Effector CD4-positive, alpha-beta T cell (primary cell): ENCODE measurements around the gene SHISAL1.

ENCODE experiments used
- DNase-seq: peaks from one replicate; pipeline ENCODE4 v3.0.0-alpha.2; 2020

The SHISAL1 gene

DNA sequence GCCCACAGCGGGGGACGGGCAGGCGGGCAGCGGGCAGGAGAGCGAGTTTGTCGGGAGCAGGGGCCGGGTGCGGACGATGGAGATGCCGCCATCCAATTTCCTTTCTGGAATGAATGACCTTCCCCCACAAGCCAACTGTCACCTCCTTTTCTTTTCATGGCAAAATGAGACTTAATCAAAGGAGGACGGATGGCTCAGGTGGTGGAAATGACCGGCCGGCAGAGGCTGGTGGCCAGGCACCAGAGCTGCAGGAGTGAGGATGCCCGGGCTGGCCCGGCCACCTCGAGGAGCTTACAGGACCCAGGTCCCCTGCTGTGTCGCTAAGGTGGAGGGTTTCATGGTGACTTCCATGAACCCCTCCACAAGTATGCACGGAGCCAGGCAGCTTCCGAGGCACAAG is 11.7 kb downstream of the SHISAL1 start:
- no peak for DNase-seq

DNA sequence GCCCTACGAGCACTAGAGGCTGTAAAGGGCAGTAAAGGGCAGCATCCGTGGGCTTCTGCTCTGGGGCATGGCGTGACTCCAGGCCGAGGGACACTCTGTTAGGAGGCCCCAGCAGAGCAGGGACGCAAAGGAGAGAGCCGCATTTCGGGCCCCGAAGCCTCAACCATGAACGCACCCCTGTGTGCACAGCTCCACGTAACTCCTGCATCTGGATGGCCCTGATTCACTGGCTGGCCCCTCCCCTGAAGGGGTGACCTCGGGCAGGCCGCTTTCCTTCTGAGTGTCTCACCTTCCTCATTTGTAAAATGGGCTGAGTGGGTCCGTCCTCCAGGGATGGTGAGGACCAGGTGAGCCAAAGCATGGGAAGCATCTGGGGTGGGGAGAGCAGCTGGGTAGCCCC is 13.6 kb downstream of the SHISAL1 start:
- no peak for DNase-seq

DNA sequence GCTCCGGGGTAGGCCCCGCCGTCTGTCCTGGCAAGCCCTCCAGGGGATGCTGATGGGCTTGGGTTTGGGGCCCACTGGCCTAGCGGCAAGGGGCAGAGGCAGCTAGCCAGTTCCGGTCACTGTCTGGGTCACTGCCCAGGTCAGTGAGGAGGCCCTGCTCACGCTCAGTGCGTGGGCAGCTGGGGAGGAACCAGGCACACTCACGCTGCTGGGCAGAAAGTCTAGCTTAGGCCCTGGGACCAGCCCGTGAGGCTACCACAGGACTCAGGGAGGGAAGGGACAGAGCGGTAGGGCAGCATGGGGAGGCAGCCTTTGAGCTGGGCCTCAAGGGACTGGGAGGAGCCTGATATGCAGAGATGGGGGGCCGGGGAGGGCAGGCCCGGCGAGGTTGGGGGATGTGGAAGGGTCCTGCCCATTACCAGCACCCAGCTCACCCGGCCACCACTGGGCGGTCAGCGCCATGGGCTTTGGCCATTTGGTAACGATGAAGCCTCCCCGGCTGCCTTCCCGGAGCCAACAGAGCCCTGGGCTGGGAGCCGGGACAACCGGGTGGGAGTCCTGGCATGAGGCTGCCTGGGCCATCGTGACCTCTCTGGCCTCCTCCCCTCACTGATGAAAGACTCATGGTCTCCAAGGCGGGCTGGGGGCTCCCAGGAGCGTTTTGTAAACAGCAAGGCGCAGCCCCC is 14.2 kb downstream of the SHISAL1 start:
- DNase-seq: no peak

DNA sequence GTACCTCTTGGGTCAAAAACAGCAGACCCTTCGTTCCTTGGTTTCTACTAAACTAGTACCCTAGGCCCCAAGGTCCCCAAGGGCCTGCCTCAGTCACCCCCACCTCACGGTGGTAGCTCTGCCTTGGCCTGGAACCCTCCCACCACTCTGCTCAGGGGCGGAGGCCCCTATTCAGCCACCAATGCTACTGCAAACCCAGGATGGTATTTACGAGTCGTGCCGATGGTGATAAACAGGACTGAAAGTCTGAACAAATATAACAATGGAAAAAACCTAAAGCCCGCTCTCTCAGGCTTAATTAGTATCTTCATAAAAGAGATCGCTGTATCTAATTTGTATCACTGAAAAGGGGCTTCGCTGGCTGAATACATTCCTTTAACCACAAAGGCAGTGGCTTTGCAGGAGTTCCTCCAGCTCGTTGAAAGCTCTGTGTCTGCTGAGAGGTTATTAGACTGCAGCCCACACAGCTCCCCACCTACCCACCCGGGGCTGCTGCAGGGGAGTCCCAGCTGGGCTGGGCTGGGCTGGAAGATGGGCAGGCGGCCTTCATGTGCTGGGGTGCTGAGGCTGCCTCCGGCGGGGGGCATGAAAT is 15.2 kb downstream of the SHISAL1 start:
- no peak for DNase-seq

DNA sequence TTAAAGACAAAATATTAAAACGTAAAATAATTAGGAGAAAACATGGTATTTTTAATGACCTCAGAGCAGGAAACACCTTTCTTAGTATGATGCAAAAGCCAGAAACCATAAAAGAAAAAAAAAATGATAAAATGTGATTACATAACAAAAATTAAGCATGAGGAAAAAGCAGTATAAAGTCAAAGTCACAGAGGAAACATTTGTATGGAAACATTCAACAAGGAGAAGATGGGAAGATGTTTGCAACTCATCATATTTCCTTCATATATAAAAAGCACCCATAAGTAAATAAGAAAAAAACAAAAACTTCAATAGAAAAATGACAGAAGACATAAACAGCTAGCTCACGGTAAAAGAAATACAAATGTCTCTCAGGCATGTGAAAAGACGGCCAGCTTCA is 17.3 kb downstream of the SHISAL1 start:
- no peak for DNase-seq

DNA sequence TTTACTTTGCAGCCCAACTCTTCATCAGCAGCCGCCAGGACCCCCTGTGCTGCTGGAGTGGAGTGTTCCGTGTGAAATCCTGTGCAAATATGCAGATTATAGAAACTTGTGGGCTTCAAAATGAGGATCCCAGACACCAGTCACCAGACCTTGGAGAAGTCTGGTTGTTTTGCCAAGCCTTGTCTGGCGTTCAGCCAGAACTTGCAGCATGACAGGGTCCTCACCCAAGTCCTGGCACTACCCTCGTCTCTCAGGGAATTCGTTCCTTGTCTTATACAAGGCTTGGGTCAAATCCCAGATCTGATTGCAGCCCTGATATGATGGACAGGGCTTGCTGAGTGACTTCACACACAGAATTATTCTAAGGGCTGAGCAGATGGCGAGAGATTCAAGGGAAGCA is 18.9 kb downstream of the SHISAL1 start:
- no peak for DNase-seq

DNA sequence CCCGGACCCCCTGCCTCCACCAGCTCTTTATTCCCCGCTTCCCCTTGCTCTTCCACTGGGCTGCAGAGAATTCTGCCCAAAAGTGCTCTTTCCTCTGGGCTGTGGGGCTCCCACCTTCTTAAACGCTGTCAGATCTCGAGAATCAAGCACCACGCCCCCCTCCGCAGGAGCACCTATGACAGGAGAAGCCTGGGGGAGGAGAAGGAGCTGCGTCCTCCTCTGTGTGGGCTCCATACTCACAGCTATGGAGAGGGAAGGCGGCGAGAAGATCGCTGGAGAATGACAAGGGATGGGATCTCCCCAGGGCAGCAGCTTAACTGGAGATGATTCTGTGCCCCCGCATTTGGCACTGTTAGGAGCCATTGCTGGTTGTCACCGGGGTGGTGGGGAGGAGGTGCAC is 19.7 kb downstream of the SHISAL1 start:
- no peak for DNase-seq

DNA sequence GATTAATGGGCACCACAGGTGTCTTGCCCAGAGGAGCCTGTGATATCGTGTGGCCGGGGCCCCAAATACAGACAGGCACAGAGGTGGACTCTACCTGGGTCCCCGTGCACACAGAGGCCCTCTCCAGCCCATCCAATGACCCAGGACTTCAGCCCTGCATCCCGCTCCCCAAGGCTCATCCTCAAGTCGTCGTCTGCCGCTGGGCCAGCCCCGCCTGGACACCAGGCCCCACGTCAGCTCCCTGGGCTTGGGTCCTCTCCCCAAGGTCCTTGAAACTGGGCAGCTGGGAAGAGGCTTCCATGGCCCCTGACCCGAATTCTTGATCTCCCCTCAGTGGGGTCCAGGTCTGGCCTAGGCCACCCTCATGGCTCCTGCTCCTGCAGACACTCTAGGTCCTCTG is 20.2 kb downstream of the SHISAL1 start:
- DNase-seq: no peak

DNA sequence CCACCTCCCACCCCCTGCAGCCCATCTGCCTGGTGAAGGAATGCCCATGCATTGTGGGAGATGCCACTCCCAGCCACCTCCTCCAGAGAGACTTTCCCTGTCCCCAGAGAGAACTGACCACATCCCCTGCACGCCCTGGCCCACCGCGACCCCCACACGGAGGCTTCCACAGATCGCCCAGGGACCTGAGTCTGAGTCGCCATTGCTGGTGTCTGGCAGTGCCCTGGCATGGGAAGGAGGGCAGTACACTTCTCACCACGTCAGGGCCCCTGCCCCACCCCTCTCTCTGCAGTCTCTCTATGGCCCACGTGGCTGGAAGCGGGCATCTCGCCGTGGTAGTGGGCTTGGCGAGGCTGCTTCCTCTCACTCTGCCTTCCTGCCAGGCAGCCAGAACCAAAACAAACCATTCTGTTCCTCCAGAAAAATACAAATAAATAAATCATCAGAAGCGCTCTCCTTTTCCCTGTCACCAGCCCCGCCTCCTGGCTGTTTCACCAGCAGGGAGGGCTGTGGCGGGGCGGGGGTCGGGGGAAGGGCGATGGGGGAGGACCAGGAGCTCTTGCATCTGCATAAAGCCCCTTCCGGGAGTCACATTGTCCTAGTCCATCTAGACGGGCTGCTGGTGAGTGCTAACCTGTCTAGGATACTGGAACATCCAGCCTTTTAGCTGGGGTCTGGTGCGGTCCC is 20.9 kb downstream of the SHISAL1 start:
- no peak for DNase-seq

DNA sequence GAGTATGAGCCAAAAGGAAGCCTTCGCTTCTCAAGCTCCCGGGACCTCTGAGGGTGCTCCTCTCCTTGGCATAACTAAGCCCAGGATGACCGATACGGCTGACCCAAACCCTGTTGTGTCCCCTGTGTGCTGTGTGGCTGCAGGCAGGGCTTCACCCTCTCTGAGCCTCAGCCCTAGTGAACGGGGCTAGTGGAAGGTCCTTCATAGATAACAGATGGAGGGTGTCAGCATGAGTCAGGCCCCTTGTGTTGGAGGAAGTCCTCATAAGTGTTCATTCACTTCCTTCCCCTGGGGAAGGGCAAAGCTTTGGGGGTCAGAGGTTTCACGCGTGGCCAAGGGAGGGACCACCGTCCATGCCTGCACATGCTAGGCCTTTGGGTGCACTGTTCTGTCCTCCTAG is 21.5 kb downstream of the SHISAL1 start:
- DNase-seq: no peak

DNA sequence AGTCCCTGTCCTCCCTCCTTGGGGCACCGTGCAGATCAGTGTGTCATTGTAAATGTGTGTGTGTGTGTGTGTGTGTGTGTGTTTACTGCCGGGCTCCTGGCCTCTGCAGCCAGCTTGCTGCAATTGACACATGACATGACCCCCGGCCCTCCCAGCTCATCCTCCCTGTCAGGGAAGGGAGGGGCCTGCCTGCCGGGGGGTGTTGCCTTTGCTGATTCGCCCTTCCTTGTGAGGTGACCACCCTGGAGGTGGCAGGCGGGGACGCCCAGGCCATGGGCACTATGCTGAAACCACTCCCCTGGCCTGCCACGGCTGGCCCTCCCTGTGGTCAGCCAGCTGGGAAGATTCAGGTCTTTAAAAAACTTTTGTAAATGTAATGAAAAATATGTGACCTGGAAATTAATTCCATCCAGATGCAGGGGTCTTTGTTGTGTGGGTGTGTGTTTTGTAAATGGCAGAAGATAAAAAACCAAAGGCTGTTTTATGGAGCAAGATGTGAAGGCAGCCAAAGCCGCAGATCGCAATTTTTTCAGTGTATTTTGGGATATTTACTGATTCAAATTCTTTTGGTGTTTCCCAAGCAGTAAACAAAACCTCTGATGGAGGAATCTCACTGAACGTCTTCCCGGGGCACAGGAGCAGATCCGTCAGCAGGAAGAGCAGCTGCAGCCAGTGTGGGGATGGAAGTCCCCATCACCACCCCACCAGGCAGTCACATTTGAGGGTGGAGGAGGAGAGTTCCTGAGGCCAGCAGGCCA is 23.2 kb downstream of the SHISAL1 start:
- no peak for DNase-seq

DNA sequence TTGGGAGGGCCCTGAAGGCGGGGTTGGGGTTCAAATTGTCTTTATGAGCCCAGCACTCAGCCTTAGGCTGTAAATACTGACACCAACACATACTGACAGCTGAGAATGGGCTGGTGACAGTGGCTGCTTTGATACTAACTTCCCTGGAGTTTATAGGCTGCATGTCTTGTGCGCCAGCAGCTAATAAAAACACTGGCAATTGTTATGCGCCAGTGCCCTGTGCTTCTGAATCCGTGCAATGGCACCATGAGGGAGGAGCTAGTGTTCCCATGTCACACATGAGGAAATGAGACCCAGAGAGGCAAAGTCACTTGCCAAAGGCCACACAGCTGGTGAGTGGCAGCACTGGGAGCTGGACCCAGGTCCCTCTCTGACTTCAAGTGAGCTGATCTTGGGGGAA is 23.8 kb downstream of the SHISAL1 start:
- DNase-seq: no peak

DNA sequence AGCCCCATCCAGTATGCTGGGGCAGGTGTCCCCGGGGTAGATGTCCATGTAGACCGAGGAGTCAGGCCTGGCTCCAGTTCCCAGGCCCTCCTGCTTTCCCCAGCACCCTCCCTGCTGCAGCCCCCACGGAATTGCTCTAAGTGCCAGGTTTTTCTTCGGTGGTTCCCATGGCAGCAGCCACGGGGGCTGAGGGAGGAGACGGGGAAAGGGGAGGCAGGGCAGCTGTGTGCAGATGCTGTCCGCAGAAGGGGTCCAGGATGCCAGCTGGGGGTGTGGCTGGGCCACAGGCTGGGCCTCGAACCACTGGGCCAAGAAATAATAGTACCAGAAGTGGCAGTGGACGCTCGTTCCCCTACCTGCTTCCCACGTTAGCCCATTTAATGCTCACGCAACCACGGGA is 25.0 kb downstream of the SHISAL1 start:
- DNase-seq: no peak

DNA sequence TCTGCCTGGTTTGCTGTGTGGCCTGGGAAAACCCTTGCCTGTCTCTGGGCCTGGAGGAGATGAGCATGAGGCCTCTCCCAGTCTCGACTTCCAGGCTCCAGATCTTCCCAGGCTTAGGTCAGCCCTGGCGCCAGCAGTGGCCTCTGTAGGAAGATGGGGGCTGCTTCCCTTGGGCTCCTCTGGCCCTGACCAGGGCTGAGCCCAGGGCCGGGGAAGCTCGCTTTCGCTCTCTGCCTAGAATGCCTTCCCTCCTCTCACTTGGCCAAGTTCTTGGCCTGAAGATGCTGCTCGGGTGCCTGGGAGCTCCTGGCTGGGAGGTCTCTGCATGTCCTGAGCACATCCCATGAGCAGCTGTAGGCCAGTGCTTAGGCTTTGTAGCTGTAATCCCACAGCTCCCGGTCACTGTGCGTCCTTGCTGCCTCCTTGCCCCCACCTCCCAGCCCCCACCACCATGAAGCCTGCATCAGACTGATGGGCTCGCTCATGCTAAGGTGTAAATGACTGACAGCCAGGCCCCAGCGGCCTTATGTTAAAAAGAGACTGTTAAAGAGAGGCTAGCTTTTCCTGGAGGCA is 25.5 kb downstream of the SHISAL1 start:
- no peak for DNase-seq

DNA sequence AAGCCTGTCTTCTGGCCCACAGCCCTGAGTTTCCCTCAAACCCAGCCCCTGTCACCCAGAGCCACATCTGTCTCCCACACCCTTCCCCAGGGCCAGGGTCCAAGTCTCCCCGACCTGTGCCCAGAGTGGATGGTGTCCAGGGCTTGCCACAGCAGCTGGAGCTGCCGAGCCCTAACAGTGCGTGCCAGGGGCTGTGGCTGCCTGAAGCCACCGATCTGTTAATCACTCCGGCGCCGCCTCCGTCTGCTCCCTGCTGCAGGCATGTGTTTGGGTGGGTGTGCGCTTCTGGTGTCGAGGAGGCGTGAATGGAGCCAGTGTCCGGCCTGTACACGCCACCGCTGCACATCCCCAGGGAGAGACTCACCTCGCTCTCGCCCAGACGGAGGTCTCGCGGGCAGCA is 26.1 kb downstream of the SHISAL1 start:
- no peak for DNase-seq

DNA sequence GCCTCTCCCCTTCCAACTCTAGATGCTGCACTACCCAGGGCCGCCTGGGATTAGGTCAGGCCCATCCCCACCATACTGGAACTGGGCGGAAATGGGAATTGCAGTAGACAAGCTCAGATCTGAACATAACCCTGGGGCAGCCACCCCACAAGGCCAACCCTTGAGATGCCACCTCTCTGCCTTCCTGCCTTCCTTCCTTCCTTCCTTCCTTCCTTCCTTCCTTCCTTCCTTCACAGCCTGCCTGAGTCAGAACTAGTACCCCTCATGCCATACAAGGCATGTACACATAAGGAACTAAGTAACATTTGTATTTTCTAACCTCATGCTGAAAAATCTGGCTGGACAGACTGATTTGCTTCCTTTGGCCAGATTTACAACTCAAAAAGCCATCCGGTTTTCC is 28.0 kb downstream of the SHISAL1 start:
- DNase-seq: no peak

DNA sequence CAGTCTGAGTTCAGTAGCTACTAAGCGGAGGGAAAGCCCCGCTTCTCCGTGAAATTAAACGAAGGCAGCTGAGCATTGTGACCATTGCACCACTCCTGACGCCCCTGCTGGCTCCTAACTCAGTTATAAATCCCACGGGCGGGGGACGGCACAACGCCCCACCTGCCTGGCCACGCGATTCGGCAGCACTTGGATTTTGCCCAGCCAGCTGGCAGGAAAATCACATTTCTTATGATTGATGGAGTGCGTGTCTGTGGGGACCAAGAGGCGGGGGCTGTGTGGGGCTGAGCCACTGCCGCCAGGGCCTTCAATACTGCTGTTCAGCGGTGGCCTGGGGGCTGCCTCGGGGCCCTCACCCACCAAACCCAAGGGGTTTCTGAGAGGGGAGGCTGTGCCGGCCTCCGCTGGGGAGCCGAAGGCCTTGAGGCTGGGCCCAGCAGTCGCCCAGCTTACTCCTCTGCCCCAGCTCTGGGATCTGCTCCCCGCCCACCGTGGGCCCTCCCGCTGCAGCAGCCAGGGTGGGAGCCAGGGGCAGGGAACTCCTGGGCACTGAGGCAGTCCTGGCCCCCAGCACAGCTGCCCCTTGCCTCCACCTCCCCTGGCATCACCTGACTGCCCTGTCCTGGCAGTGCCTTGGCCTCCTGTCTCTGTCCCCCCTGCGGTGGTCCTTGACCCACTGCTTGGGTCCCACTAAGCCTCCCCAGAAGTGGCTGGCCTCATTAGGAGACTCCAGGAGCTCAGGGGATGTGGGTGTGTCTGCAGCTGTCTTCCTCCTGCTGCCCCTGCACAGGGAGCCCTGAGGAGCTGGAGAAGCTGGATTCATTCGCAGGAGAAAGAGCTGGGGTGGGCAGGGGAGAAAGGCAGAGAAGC is 30.7 kb downstream of the SHISAL1 start:
- DNase-seq: no peak

DNA sequence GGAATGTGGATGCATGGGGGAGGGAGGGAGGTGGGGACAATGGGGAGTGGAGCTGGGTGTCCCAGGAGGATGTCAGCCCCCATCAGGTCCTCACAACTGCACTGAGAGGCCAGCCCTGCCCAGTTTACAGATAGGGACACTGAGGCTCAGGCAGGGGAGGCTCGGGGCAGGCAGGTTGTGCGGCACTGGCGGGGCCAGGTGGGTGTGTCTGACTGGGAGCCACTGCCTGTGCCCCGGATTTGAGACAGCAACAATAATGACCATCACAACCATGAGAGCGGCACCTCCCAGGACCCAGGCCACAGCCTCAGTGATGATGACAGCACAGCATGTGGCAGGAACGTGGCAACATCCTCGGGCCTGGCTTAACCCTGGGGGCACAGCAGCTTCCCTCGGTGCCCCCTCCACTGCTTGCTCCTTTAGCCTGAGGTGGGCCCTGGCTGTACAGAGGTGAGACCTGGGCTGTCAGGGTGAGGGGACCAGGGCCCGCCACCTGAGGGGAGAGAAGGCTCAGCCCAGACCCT is 32.0 kb downstream of the SHISAL1 start:
- no peak for DNase-seq

DNA sequence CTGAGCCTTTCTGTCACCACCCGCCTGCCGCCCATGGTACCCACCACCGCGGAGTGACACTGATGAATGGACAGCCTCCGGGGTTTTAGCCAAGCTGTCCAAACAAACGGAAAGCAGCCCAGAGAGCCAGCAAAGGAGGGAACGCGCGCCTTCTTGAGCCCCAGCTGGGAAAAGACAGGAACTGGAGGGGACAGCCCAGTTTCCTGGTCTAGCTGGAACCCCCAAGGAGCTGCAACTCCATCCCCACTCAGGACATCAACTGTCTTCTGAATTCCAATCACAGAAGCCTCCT is 33.7 kb downstream of the SHISAL1 start:
- DNase-seq: no peak

DNA sequence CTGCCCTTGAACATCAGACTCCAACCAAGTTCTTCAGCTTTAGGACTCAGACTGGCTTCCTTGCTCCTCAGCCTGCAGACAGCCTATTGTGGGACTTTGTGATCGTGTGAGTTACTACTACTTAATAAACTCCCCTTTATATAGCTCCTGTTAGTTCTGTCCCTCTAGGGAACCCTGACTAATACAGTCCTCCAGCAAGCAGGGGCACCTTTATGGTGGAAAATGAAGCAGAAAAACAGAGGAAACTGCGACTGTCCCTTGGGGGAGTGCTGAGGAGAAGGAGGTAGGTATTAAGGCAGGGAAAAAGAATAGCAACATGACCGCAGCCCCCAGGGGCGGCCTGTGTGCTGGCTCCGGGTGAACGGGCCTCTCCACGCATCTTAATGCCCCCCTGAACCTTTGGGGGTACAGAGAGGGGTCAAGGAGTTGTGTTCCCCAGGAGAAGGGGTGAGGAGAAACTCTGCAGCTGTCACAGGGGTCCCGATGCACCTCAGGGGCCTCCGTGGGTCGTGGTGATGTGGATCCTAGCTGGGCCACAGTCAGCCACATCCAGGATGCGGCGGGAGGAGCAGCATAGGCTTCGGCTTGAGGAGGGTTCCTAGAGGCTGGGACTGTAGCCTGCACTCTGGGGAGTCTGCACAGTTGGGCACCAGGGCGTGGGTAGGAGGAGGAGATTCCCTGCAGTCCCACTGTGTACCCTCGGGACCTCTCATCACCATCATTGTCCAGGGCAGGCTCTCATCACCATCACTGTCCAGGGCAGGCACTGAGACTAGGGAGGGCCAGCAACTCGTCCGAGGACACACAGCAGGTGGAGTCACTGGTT is 34.3 kb downstream of the SHISAL1 start:
- DNase-seq: no peak

DNA sequence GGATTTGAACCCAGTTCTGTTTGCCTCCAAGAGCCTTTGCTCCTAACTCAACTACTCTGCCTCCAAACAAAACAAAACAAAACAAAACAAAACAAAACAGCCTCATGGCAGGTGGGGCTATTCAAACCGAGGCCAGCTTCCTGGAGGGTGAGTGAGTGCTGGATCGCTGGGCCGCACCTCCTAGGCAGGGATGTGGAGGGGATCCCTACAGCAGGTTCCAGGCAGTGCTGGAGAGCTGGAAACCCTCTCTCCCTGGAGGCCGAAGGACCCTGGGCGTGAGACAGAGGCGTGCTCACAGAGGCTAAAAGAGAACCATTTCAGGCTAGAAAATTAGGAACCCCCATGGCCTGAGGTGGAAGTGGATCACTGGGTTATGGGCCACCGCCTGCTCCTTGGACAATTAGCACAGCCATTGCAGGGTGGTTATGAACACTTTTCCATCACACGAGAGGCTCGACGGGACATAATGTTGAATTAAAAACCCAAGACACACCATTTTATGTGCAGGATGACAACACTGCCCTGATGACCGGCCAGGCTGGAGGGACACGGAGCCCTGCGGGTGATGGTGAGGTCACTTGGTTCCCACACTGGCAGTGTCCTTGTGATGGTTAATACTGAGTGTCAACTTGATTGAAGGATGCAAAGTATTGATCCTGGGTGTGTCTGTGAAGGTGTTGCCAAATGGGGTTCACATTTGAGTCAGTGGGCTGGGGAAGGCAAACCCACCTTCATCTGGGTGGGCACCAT is 35.2 kb downstream of the SHISAL1 start:
- DNase-seq: no peak
